AG10803 (cell line): Measurements from ENCODE around the gene NPHS2.

Experiments used
- DNase-seq: peaks from one replicate; pipeline ENCODE4 v3.0.0; 2010; ENCODE audit warnings: low read depth
- H3K4me3 ChIP-seq: 2 replicates; pipeline ENCODE4 v1.5.1; 2011; ENCODE audit warnings: mild to moderate bottlenecking, low read length, control low read depth
- CTCF ChIP-seq: conservative IDR thresholded peaks from 2 replicates; pipeline ENCODE4 v1.5.1; 2011; ENCODE audit warnings: mild to moderate bottlenecking, low read length, control low read depth, inconsistent platforms

Gene NPHS2

GRCh38 chr1:179575497-179576314 lies at the start of gene NPHS2:
Gene NPHS2, minus strand, starts transcription at chr1:179575948. Its CDS starts 84 bp downstream, at chr1:179575864.
- DNase-seq: no peak
- TF ChIP-seq CTCF: no peak
- H3K4me3 ChIP-seq: no peak within 1 kb of the TSS

DNA sequence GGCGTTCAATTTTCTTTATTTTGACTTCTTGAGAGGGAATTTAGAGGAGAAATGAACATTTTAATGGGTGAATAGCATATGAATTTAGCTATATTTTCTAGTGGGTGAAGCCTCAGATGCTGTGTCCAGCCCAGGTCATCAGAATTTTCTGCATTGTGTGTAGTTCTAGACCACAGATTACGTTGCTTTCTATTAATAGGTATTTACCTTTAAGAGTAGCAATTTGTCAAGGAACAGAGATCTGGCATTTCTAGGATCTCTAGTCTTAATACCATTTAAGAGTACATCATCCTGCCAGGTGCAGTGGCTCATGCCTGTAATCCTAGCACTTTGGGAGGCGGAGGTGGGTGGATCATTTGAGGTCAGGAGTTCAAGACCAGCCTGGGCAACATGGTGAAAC lies 36.6 kb upstream of the NPHS2 start:
- TF ChIP-seq CTCF: no peak
- DNase-seq: no peak
- H3K4me3 ChIP-seq: no peak overlapping the region

- no peak overlapping the region for H3K4me3 ChIP-seq
- DNase-seq: no peak
- no peak for TF ChIP-seq CTCF
Measured at GRCh38 chr1:179601093-179601492, 25.3 kb upstream of the NPHS2 start.

DNA sequence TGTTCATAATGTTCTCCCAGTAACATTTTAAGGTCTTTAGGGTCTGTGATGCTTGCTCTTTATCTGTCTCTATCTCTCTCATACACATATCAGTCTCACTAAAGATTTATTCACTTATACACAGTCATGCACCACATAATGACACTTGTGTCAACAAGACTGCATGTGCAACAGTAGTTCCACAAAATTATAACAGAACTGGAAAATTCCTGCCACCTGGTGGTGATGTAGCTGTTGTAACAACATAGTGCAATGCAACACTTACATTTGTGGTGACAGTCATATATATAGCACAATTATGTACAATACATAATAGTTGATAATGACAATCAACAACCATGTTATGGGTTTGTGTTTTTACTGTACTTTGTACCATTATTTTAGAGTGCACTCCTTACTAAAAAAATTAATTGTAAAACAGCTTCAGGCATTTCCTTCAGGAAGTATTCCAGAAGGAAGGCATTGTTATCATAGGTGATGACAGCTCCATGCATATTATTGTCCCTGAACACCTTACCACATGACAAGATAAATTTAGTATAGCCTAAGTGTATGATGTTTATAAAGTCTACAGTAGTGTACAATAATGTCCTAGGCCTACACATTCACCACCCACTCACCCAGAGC lies 24.0 kb upstream of the NPHS2 start:
- TF ChIP-seq CTCF: peak; percentile 48
- peak; percentile 15 for DNase-seq

DNA sequence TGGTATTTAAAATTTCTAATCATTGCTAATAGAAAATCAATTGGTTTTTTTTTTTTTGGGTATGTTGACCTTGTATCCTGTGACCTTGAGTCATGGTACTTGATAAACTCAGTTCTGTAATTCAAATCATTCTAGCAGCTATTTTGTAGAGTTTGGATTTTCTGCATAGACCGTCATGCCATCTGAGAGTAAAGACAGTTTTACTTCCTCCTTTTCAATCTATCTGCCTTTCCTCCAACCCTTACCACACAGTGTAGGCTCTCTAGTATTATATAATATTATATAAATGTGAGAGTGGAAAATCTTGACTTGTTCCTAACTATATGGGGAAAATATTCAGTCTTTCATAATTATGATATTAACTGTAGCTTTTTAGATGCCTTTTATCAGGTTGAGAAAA lies 22.9 kb upstream of the NPHS2 start:
- no peak for TF ChIP-seq CTCF
- no peak for DNase-seq
- no peak overlapping the region for H3K4me3 ChIP-seq

More for the DNA sequence above, 24.0 kb upstream of the NPHS2 start:
- no peak overlapping the region for H3K4me3 ChIP-seq

DNA sequence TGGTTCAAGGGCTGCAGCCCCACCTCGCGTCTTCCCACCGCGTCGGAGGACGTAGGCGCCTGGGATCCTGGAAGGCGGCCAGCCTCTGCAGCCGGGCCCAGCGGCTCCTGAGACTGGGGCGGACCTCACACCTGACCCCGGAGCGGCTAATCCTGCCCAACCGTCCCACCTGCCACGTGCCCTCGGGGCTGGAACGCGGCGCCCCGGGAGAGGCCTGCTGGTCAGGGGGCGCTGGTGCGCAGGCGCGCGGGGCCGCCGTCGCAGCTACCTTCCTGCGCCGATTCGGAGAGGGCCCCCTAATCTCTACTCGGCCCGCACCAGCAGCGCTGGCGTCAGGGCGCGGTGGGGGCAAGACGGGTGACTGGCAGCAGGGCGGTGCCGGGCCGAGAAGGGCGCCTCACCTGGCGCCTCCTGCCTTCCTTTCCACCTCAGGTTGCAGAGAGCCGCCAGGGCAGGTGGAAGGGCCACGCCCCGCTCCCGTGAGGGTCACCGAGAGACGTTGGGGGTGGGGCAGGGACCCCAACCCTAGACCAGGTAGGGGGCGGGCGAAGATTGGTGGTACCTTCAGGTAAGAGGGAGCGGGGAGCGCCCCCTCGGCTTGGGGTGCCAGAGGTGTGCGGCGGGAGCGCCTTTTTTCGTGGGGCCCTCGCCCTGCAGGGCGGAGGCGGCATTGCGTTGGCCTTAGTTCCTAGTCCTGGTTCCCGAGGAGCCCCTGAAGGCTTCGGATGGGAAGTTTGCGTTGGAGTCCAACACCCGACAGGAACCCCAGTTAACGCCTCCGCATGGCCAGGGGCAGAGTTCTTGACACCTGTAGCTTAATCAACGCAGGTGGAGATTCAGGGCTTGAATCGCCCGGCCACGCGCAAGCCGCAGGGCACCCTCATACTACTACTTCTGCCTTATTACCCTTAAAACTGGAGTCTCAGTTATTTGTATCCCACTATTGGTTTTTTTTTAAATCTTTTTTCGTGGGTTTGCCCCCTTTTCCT lies 16.1 kb upstream of the NPHS2 start, which contains the start of gene TDRD5:
TDRD5 (plus strand) TSS at position 241 of the 989 bp plus-strand sequence. CDS start 784 bp downstream, outside the sequence.
- no peak for DNase-seq
- H3K4me3 ChIP-seq: no peak within 1 kb of the TSS
- no peak for TF ChIP-seq CTCF
